GM21360 (cell line): ENCODE results near the gene ANKRA2.
A peak's percentile ranks its signal among the peaks of the same experiment; 100 is the strongest.

Experiments used
- ATAC-seq: cut with Tn5 transposase; IDR thresholded peaks from one replicate; pipeline ENCODE4 v1.9.1; 2021; ENCODE audit warnings: mild to moderate bottlenecking, moderate library complexity; ENCODE audit not compliant: unreplicated experiment

The ANKRA2 gene, protein sequence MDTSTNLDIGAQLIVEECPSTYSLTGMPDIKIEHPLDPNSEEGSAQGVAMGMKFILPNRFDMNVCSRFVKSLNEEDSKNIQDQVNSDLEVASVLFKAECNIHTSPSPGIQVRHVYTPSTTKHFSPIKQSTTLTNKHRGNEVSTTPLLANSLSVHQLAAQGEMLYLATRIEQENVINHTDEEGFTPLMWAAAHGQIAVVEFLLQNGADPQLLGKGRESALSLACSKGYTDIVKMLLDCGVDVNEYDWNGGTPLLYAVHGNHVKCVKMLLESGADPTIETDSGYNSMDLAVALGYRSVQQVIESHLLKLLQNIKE

DNA sequence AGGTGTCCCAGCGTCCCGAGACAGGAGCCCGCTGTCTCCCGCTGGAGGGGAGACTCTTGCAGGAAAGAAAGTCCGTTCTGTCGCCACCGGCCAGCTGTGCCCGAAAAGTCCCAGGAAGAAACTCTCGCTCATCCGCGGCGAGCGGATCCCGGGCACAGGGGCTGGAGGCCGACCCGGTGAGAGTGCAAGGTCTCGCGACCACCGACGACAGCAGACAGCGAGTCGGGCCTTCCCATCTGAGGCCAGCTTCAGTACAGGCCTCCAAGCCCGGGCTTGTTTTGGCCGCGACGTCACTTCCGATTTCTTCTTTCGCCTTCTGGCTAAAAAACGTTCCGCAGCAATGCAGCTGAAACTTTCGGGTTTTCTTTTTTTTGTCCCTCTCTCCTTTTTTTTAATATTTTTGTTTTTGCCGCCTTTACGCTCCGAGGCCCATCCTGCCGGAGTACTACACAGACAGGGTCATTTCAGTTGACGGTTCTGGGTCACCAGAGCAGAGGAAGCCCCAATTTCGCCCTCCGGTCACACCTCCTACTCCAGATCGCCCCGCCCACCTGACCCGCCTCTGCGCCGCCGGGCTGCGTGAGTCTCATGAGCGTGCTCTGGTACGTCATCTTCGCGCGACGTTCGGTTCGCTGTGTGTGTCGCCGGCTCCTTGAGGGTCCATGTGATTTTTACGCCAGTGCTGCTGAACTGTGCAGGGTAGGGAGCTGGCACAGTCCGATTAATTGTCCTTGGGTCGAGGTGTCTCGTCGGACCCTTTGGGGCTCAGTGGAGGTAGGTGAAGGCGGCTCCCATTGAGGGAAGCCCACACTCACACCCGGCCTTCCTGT is at the start of gene ANKRA2, which contains the start of gene UTP15:
Gene ANKRA2, minus strand, starts transcription at position 501 of the 830 bp plus-strand sequence. CDS start 2,758 bp downstream, outside the sequence.
Gene UTP15, plus strand, starts transcription at position 605 of the 830 bp plus-strand sequence. CDS start 1,602 bp downstream, outside the sequence.
- peak; percentile 91 for ATAC-seq

DNA sequence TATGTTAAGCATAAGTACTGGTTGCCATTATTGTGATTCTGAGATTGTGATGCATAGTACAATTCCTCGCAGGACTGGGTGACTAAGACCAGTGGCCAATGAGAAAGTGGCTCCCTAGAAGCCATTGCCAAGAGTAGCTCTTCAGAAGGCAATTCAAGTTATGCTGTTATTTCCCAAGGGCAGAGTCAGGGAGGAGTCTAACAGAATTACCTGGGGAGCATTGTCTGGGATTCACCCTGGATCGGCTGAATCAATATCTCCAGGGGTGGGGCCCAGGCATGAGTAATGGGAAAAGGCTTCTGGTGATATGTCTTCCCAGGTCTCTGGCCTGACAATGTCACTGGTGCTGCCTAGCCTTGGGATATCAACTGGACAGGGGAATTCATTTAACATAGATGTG is 49.6 kb upstream of the ANKRA2 start:
- ATAC-seq: no peak

DNA sequence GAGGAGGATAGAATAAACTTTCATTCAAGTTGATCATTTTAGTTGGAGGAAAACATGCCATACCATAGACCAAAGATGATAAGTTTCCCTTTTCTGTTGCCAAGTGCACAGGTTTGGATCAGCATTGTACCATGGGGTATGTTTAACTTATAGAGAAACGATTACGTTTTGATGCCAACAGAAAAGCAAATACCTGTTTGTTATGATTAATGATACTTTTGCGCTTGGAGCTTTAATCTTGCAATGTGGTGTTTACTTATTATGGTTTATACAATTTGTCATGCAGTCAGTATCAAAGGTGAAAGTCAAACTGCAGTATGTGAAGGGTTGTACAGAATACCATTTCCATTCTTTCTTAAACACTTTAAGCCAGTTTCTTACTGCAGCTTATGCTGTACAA is 47.4 kb upstream of the ANKRA2 start:
- ATAC-seq: no peak

DNA sequence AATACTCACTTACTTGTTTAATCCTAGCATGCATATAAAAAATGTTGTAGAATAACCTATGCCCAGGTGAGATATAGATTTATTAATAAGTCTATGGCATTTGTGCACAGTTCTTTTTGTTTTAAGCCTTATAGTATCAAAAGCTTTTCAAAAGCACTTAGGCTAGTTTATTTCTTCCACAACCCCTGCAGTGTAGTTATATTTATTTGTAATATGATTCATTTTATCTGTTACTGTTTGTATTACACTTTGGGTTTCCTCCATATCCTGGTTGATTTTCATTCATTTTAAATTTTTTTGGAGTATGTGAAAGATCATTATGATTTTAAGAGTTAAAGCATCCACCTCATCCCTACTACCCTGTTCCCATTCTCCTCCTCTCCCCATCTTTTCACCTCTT is 41.8 kb upstream of the ANKRA2 start:
- no peak for ATAC-seq

DNA sequence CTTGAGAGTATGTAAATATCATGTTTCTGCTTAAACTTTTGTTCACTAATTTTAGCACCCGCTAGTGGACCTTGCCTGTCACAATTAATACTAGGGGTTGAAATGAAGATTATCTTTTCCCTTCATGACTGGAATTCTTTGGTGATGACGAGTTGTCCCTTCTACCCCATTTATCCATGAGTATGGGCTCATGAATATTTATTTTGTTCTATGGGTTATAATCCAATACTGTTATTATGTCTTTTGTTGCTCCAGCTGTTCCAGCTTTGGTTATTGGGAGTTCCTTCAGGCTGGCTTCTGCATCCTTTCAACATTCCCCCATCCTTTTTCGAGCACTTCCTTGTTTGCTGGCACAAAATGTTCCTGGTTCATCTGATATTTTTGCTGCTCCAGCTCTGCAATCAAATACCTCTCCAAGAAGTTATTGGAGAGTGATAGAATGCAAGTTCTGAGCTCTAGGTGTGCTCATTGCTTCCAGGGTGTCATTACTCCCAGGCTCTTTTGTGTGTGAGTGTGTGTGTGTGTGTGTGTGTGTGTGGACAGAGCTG is 40.8 kb upstream of the ANKRA2 start:
- no peak for ATAC-seq

DNA sequence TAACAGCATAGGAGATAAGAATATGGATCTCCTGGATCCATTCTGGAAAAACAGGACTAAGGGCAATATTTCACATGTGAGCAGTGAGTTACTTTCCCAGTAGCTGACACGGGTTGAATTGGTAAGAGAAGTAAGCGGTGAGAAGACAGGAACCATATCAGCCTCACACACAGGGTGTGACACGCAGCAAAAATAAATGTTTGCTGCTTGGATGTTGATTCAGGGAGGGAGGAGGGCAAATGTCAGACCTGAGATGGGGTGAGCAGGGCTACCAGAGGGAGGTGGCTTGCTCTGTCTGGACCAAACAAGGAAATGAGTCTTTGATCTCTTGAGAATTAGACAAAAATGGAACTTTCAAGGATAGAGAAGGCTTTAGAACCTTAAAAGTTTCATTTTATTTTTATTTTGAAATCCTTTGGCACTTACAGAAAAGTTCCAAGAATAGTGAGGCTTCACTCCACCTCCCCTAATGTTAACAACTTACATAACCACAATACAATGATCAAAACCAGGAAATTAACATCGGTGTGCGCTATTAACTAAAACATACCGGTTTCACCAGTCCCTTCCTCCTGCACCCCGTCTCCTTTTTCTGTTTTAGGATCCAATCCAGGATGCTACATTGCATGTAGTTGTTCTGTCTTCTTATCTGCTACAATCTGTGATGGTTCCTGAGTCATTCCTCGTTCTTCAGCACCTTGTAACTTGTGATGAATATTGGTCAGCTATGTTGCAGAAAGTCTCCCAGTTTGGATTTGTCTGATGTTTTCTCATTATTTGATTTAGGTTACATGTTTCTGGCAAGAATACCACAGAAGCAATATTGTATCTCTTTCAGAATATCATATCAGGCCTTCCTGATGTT is 40.0 kb upstream of the ANKRA2 start:
- ATAC-seq: no peak

DNA sequence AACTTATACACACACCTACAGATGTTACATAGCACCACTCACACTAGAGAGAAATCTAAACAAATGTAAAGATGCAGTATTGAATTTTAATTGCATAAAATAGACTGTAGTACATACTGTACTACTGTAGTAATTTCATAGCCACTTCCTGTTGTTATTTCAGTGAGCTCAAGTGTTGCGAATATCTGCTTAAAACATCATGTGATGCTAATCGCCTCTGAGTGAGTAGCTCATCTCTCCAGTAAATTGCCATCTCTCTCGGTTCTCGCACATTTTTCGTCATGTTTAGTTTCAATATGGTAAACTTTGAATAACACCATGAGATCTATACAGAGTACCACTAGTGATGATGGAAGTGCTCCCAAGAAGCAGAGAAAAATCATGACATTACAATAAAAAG is 38.6 kb upstream of the ANKRA2 start:
- no peak for ATAC-seq

DNA sequence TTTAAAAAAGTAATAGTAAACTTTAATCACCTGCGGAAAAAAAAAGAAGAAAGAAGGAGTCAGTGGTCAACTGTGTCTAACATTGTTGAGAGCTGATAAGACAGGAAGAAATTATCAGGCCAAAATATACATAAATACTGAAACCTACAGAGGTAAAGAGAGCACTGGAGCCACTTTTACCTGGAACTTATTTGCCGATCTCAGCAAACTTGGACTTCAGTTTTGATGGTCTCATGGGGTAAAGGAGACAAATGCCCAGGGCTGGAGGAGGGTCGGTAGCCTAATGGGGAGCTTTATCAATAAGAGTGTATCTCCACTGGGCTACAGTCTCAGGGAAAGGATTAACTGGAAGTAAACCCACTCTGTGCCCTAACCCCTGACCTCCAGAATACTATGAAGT is 33.9 kb upstream of the ANKRA2 start:
- no peak for ATAC-seq

DNA sequence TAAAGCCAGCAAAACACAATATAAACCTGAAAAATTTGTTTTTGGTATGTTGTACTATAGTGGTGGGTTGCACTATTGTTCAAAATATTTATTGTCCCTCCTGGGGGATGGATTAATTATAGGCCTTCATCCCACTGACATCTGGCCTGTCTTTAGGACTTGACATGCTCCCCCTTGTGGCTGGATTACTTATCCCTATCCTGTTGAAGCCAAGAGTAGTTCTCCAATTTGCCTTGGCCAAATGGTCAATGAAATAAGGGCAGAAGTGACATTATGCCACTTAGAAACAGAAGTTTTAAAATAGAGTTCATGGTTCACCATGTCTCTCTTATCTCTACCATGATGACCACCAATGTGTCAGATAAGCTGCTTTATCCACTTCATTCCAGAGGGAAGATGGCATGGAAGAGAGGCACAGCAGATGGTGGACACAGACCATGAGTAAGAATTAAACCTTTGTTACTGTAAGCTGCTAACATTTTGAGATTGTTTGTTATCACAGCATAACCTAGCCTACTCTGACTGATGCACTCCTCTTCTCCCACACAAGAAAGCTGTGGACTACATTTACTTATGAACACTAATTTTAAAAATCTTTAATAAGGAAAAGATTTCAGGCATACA is 31.4 kb upstream of the ANKRA2 start:
- no peak for ATAC-seq

DNA sequence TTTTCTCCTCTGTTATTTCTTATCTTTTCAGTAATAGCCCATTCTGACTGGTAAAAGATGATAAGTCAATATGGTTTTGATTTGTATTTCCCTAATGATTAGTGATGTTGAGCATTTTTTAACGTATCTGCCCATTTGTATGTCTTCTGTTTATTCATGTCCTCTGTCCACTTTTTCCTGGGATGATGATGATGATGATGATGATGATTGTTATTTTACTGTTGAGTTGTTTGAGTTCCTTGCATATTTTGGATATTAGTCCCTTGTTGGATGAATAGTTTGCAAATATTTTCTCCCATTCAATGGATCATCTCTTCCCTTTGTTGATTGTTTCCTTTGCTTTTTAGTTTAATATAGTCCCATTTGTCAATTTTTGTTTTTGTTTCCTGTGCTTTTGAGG is 27.1 kb upstream of the ANKRA2 start:
- ATAC-seq: no peak

DNA sequence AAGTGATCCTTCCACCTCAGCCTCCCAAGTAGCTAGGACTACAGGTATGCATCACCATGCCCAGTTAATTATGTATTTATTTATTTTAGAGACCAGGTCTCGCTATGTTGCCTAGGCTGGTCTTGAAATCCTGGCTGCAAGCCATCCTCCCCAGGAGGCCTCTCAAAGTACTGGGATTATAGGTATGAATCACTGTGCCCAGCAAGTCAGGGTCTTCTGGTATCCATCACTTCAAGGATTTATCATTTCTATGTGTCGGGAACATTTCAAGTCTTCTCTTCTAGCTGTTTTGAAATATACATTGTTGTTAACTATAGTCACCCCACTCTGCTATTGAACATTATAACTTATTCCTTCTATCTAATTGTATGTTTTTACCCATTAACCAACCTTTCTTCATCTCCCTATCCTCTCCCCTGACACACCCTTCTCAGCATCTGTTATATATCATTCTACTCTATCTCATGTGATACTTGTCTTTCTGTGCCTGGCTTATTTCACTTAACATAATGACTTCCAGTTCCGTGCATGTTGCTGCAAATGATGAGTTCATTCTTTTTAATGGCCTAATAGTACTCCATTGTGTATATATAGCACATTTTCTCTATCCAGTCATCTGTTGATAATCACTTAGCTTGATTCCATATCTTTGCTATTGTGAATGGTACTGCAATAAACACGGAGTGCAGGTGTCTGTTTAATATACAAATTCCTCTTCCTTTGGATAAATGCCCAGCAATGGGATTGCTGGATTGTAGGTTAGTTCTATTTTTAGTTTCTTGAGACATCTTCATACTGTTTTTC is 26.5 kb upstream of the ANKRA2 start:
- ATAC-seq: no peak

DNA sequence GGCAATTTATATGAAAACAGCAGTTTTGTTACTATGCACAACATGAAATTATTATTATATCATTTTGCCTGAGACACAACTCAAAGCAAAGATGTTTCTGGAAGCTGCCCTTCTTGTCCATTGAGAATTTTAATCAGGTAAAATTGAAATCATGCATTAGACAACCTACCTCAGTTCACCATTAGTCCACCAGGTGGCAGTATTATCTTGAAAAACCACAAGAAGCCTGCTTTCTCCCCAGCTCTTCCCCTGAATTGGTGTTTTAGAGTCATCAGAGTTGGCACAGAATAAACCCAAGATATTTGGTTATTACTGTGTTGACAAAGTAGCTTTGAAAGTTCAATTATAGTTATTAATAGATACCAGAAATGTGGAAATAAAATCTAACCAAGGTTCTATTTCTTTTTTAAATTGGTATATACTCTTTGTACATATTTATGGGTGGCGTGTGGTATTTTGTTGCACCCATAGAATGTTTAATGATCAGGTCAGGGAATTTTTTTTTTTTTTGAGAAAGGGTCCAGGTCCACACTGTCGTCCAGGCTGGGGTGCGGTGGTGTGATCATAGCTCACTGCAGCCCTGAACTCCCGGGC is 25.8 kb upstream of the ANKRA2 start:
- ATAC-seq: peak; percentile 46

DNA sequence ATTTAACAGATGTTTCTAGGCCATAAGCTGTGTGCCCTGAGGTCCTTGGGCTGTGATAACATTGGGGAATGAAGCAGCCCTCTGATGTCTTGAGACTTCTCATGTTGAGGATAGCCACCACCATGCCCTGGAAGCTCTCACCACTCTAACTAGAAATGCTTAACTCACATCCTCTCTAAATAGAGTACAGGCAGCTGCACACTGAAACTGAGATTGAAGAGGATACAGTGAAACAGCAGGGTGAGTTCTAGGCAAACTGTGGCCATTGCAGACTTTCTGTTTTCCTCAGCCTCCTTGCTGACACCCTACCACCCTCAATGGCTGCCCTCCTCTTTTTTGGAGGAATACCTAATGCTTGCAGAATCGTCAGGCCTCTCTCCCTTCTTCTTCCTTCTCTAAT is 22.5 kb upstream of the ANKRA2 start:
- peak; percentile 52 for ATAC-seq

DNA sequence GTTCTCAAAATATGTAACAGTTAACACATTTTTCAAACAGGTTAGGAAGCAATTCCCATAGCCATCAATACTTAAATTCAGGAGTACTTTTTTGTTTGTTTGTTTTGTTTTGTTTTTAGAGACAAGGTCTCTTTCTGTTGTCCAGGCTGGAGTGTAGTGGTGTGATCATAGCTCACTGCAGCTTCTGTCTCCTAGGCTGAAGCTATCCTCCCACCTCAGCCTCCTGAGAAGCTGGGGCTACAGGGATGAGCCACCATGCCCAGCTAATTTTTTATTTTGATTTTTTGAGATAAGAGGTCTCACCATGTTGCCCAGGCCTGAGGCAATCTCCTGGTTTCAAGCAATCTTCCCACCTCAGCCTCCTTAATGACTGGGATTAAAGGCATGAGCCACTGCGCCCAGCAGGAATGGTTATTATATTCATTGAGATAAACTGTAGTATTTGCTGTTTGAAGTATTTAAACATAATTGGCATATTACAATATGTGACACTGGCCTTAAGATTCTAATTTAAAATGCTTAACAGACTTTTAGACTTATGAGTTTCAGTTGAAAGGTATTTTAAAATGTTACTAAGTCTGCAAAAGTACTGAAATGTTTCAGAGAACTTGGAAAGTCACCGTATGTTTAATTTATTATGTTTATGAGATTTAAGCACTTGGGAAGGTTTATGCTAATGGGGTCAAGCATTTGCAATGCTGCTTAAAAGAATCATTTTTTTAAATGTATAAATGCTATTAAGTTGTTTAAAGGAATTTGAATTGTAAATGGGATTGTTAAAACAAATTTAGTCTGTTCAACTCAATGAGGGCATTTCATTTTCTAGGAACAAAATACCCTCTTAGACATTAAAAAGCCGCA is 17.1 kb upstream of the ANKRA2 start:
- no peak for ATAC-seq

DNA sequence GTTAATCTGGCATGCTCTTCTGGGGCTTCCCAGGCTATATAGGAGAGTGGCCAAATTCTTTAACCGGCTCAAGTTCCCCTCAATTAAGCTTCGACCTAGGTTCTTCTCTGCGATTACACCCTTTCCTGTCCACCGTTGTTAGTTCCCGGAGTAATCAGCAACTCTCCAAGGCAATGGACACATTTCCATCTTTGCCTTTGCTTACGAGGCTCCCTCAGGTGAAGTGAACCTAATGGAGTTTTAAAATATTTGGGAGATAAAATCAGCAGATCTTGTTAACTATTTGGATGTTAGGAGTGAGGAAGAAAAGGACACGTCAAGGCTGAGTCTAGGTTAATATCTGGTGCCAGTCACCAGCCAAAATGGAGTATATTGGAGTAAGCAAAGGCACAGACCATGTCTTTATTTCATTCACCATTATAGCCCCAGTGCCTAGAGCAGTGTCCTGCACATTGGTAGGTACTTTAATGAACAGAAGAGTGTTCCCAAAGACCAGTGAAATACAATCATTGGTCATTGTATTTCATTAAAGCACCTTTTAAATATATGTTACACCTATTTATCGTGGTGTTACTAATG is 619 bp upstream of the ANKRA2 start:
- no peak for ATAC-seq

DNA sequence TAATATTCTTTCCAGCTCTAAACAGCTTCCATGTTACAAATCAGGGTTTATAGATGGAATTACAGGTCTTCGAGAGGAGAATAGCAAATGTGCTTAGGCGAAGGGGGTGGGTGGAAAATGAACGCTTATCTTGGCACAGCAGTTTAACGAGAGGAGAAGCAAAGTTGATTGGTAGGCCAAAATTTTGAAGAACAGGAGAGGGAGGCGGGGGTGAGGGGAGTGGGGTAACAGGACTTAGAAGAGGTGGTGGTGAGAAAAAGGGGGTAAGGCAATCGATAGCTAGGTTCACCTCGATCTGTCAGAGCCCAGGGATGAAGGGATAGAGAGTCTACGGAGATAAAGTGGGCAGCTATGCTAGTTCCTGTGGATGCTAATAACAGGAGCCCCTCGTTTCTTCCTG is 764 bp downstream of the ANKRA2 start:
- no peak for ATAC-seq

DNA sequence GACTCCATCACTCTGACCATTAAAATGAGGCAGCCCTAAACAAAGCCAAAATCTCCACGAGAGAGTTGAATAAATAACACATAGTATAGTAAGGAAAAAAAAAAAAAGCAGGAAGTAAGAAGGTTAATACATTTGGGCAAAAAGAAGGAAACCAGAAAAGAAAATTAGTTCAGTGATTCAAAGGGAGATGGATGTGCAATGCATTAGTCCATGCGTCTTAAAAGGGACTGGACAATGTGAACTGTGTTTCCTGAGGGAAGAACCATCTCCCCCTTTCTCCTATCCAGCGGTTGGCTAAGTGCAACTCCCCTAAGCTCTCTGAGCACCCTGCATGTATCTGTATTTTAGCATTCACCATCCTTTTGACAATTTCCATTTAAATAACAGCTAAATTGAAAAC is 1.4 kb downstream of the ANKRA2 start:
- ATAC-seq: no peak

DNA sequence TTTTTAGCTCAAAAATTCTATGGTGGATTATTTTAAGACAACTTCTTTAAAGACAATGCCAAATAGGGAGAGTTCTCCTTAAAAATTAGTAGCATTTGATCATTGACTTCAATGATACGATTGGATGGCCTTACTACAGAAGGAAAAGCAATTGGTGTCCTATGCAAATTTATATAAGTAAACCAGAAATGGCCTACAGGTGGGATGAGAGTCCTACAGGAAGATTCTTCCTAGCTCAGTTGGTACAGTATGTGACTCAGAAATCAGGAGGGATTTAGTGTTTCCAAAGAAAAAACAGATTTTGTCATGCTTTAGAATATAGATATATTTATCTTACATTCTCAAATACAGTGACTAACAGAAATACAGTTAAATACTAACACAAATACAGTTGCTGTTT is 6.5 kb downstream of the ANKRA2 start:
- no peak for ATAC-seq
